ENCODE measurements around the gene CPNE4.
"Not testable (repeated sequence)": the region's sequence is repeated elsewhere in the genome, so short reads cannot be mapped to it uniquely, and the experiment has no call there.

Gene CPNE4

GRCh38 chr3:132034486-132035464 lies at the start of gene CPNE4:
Gene CPNE4 (minus strand): TSS chr3:132035014.
- DNase-seq, result peak; percentile 71

GRCh38 chr3:132083583-132084279 lies 48.9 kb upstream of the CPNE4 start:
- no peak for DNase-seq

GRCh38 chr3:132083159-132083558 lies 48.3 kb upstream of the CPNE4 start:
- no peak for DNase-seq

DNA sequence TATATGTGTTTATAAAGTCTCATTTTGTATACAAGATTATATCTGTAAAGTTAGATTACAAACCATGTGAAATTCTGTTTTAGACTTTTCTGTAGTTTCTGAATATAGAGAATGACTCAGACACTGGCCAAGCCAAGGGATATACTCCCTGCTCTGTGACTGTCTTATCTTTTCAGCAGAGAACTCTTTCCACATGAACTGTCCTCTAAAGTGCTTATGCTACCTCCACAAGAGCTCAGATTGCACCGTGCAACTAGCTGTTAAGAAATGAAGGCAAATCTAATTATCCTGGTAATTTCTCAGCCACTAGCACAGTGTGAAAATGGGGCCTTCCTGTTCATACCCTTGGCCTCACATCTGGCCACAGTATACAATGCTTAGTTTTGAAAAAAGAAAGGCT lies 44.3 kb upstream of the CPNE4 start:
- no peak for DNase-seq

- no peak for DNase-seq
Measured at GRCh38 chr3:132073771-132074170, 39.0 kb upstream of the CPNE4 start.

DNA sequence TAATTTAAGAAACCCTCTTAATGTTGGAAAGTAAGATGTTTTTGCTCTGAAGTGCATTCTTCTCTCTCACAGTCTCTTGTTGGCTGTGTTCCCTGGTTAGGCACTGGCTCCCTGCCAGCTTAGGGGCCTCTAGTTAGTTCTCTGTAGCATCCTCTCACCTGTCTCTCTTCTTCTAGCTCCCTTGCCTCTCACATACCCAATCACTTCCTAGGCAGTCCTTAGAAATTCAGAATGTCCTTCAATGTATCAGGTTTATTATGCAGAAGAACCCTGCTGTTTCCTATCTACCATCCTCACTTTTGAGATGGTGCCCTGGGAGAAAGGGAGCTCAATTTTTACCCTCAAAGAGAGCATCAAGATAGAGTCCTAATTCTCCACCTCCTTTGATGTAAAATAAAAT lies 36.2 kb upstream of the CPNE4 start:
- no peak for DNase-seq

GRCh38 chr3:132064114-132064513 lies 29.3 kb upstream of the CPNE4 start:
- DNase-seq, result no peak

- DNase-seq, result no peak
Measured at GRCh38 chr3:132062535-132062934, 27.7 kb upstream of the CPNE4 start.

- DNase-seq, result no peak
Measured at GRCh38 chr3:132055872-132056271, 21.1 kb upstream of the CPNE4 start.

DNA sequence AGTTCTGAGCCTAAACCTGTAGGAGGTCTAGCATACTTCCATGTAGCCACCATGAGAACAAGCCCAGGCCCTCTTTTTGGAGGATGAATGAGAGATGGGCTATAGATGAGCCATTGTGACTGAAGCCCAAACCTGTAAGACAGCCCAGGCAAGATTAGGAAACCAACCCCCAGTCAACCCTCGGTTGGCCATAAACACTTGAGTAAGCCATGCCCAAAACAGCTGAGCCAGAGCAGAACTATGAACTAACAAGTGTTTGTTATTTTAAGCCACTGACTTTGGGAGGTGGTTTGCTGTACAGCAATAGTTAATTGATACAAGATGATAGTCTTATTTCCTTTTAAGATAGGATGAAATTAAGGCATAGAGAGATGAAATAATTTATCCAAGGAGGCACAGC lies 12.4 kb upstream of the CPNE4 start:
- no peak for DNase-seq

- not testable (repeated sequence) for DNase-seq
Measured at GRCh38 chr3:132044874-132045273, 10.1 kb upstream of the CPNE4 start.

DNA sequence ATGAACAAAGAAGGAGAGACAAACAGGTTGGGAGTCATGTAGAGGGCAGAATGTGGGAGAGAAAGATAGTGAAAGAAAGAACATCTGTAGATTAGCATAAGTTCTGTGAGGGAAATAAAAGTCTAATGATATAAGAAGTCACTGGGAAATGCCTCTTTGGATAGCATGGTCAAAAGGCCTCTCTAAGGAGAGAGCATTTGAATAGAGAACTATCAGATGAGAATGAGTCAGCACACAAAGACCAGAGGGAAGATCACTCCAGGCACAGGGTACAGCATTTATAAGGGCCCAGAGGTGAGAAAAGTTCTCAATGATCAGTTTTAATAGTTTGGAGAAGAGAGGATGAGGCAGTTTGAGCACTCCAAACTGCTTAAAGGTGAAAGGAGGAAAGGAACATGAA lies 7.9 kb upstream of the CPNE4 start:
- DNase-seq, result no peak

DNA sequence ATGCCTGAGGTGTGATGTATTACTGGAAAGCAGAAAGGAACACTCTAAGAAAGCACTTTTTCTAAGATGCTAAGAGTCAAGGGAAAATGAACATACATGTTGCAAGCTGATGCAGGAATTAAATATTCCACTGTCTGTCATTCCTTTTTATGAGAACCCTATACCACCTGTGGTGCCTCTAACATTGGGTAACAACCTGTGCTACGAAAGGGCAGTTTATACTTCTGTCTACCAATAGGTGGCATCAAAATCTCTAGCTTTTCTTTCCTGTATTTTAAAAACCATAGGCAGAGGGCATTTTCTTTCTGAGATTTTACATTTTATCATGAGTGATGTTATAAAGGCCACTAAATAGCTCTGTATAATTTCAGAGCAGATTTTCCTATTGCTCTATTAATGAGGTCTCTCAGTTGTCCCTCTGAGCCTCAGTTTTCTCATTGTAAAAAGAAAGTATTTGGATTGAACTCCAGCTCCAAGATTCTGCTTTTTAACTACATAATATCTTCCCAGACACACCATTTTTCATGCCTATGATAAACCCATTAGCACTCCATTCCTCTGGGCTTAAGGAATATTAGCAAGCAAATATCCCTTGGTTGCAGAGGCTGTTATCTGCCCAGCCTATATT lies 3.5 kb upstream of the CPNE4 start:
- DNase-seq, result peak; percentile 14

DNA sequence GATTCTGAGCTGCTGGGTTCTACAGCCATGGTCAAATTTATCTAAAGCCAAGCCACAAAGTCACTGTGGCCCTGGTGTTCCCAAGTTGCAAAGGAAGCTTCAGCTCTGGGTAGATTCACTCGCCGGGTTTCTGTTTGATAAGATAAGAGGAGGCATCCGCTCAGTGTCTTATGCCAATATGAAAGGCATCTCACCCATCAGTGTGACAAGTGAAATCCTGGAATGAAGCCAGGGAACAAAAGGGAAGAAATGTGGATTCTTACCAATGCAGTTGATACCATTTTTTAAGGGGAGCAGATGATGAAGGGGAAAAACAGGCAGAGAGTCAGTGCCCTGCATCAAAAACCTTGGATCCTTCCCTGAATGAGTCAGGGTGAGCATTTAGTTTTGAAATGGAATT lies 2.8 kb upstream of the CPNE4 start:
- DNase-seq, result no peak

GRCh38 chr3:132037056-132037455 lies 2.2 kb upstream of the CPNE4 start:
- no peak for DNase-seq

DNA sequence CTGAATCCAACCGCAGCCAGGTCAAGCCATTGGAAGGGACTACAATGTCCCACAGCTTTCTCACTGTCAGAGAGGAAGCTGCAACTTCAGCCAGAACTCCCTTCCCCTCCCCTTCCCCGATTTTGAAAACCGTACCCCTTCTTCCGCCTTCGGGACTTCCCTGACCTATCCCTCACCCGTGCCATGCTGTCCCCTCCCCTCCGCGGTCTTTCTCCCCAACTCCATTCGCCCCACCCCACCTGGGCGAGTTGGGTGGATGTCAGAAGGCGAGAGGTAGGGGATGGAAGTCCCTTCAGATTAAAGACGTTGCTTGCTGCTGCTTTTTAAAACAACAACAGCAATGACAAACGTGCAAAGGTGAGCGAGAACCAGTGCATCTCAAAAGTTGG lies 723 bp downstream of the CPNE4 start:
- DNase-seq, result no peak

- DNase-seq, result no peak
Measured at GRCh38 chr3:132033471-132033870, 1.3 kb downstream of the CPNE4 start.

- DNase-seq, result no peak
Measured at GRCh38 chr3:132032959-132033358, 1.9 kb downstream of the CPNE4 start.

DNA sequence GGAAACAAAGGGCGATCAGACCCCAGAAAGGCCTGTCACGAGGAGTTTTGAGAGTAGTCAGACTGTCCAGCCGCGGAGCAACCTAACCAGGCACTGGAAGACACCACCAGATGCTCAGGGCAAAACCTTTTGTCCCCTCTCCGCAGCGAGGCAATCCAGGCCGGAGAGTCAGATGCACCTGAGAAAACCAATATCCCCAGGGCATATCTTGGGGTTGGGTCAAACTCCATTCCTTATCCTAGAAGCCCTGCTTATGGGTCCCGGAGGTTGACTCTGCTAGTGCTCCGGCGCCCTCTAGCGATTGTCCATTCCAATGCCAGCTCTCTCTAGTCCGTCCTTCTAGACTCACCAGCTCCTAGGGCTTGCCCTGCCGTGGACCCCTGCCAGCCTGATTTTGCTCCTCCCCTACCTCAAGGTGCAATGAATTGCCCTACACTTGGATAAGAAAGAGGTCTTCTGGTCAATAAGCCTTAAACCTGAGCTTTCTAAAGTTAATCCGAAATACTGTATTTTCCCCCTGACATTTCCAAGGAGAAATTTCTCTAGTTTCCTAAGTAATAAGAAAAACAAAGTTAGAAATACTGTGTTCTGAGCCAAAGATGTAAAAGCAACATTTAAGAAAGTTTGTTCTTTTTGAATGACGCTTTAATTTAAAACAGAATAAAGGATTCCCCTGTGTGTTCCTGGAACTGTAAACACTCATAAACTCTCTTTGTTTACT lies 5.5 kb downstream of the CPNE4 start:
- DNase-seq, result peak; percentile 57

- DNase-seq, result no peak
Measured at GRCh38 chr3:132022914-132023313, 11.9 kb downstream of the CPNE4 start.

GRCh38 chr3:132020058-132020457 lies 14.8 kb downstream of the CPNE4 start:
- DNase-seq, result no peak

- DNase-seq, result no peak
Measured at GRCh38 chr3:132017137-132017536, 17.7 kb downstream of the CPNE4 start.
